ENCODE results near the gene POU3F1. TPM values are rescaled to one million over a fixed set of nuclear protein-coding genes. Genes with fewer than 3 reads are reported as not detected.

POU3F1 gene
- total RNA-seq, 1 donor from 2014 or later: 0.19 TPM

DNA sequence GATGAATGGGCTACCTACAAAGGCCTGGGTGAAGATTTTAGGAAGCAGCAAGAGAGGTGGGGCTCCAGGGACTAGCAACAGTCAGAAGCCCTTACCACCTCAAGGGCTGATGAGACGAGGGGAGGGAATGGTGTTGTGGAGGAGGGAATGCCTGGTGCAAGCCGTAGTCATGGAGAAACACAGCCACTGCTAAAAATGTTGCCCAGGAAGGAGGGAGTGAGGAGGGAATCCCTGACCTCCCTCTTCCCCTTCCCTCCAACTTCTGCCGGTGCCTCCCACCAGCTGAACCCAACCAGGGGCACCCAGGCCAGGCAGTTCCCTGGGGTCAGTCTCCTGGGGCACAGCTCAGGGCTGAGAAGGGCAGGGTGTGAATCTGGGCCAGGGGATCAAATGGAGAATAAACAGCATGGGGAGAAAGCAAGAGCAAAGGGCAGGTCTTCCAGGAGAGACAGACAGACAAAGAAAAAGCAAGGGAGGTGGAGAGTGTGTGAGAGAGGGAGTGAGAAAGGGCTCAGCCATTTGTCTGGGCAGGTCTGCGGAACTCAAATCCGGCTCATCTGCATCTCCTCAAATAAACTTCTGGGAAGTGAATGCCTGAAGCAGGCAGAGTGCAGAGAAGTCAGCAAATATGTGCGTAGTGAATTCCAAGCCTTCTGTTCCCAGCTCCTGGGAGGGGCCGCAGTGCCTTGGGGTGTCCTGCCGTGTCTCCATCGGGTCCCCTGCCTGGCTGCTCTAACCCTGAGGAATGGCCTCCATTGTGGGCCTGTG is 27.1 kb upstream of the POU3F1 start:
- no peak for DNase-seq (ENCODE audit: low spot score)

DNA sequence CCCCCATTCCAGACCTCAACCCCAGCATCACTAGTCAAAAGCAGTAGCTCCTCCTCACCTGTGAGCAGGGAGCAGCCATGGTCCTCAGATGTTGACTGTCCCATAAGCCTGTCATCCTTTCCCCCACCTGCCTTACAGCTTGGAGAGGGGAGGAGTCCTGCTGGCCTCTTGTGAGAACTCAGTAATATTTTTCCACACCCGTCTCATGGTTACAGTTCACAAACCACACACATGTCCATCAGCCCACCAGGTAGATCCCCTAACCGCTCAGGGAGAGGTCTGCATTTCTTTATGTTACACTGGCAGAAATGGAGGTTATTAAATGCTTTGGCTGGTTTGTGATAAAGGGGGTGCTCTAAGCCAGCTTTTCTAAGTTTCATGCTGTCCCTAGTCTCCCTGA is 26.3 kb upstream of the POU3F1 start:
- no peak for DNase-seq (ENCODE audit: low spot score)

DNA sequence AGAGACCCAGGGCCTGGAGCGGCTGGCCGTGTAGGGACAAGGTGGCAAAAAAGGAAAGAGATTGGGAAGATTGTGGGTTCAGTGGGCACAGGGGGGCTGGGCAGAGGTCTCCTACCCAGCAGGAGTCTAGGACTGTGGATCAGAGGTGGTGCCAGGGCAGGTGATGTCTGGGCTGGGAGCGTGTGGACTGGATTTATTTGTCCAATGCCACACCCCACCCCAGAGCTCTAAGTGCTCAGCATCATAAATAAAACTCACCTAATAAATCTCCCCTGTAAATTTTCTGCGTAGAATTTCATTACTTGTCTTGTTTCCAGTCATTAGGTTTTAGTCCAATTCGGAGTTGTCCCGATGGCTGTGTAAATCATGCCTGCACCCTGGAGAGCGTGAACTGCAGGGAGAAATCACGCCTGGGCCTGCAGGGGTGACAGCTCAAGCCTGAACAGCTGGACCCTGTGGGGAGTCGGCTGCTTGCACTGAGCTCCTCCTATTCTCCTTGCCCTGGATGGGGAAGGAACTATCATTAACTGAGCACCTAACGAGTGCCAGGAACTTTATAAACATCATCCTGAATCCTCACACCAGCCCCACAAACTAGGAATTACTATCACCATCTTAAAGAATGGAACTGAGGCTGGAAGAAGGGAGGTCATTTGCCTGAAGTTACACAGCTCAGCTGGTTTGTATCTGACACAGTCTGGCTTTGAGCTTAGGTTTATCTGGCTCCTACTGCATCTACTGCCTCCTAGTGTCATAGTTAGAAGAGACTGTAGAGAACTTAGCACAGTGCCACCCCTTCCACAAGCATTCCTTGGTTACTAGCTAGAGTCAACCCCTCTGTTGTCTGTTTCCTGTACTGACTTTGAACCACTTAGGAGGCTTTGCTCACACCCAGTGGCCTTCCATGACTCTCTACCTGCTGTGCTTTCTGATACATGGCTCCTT is 25.0 kb upstream of the POU3F1 start:
- DNase-seq (ENCODE audit: low spot score): no peak

GRCh38 chr1:38068980-38069340 is 22.4 kb upstream of the POU3F1 start:
- DNase-seq (ENCODE audit: low spot score): no peak

DNA sequence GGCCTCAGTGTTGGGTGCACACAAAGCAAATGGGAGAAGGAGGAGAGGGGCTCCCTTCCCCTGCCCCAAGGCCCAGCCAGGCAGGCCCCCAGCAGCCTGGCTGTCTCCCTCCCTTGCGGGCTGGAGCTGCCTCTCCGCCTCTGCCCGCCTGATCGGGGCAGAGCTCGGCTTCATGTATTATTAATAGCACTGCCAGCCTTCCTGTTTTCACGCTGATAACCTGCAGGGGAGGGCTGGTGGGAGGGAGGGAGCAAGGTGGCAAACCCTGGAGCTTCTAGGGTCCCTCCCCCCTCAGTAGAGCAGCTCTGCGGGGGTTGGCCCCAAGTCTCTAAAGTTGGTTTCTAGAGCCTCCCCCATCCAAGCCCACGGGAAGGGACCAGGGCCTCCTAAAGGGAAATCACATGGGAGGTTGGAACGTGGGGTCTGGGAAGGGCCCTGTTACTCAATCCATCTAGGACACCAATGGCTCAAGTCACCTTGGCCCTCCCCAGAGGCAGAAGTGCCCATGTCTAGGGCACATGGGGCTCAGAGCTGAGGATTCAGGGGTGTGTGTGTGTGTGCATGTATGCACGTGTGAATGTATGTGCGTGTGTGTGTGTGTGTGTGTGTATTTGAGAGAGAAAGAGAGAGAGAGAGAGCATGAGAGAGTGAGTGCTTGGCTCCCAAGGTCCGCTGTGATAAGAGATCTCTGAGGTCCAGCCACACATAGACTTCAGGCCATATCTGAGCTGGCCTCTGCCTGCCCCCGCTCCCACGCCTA is 21.8 kb upstream of the POU3F1 start:
- DNase-seq (ENCODE audit: low spot score): no peak

GRCh38 chr1:38064197-38064903 is 17.8 kb upstream of the POU3F1 start:
- DNase-seq (ENCODE audit: low spot score): no peak

GRCh38 chr1:38063616-38064015 is 17.0 kb upstream of the POU3F1 start:
- no peak for DNase-seq (ENCODE audit: low spot score)

DNA sequence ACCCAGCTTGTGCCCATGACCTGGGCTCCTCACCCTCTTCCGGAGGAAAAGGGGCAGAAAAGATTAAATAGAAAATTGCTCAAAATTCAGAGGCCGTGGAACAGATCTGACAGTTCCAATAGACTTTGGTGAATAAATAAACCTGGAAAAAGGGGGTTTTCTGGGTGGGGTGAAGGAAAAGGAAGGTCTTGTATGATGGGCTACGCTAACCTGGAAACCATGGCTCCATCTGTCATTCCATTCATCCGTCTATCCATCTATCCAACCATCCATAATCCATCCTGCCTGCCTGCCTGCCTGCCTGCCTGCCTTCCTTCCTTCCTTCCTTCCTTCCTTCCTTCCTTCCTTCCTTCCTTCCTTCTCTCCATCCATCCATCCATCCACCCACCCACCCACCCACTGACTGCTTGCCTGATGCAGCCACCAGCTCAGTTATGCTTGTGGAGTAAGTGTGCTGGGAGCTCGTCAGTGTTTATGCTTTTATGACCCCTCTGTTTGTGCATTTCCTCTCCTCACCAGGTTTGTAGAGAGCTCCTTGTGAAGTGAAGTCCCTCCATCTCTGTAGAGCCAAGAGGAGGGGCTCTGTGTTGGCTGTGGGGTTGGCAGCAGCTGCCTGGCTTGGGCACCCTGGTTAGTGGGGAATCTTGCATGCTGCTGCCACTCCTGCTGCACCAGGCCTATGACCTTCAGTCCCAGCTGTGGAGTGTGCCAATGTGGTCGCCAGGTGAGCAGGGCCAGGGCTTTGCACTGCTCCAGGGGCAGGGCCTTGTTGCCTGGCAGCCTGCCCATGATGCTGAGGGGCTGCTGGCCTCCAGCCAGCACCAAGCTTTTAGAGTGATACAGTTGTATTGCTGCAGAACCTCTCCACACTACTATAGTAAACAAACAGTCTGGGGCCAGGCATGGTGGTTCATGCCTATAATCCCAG is 16.0 kb upstream of the POU3F1 start:
- no peak for DNase-seq (ENCODE audit: low spot score)

DNA sequence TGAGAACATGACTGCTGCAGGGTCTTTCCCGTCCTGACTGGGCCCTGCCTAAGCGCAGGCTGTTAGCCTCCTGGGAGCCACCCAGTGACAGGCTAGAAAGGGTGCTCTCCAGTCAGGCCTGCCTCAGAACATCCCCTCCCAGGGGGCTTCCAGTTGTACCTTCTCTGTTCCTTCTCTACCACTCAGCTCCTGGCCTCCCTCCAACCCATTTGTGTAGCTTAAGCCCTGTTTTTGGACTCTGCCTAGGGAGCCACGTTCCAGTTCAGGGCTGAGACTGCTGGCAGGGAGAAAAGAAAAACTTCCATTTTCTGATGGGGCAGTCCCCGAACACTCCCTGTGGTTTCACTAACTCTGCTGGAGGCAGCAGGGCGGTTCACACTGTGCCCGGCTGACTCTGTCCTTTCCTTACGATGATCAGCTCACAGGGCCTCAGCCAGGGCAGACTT is 15.3 kb upstream of the POU3F1 start:
- DNase-seq (ENCODE audit: low spot score): no peak

- DNase-seq (ENCODE audit: low spot score): no peak
Observed at GRCh38 chr1:38061290-38061689, 14.7 kb upstream of the POU3F1 start.

GRCh38 chr1:38060498-38060897 is 13.9 kb upstream of the POU3F1 start:
- no peak for DNase-seq (ENCODE audit: low spot score)

DNA sequence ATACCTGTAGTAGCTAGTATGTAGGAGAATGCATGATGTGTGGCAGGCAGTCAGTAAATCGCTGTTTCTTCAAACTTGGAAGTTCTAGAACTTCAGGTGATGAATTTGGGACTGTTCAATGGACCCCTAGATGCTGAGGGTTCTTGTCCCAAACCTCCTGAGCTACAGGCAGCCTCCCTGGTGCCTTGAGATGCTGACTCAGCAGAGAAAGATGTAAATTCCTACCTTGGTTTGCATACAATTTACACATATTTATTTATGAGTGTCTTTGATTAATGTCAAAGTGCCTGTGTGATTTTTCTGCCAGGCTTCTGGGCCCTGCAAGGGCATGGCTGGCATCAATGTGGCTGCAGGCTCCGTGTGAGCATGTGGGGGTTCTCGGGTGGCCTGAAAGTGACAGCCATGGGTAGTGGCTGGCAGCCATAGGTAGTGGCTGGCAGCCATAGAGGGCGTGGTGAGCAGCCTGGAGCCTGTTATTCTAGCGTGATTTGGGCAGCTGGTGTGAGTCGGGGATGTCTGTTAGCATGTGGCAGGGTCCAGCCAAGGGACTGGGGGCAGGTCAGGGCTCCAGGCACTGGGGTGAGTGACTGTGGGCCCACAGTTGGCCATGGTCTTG is 13.2 kb upstream of the POU3F1 start:
- DNase-seq (ENCODE audit: low spot score): no peak

- DNase-seq (ENCODE audit: low spot score): no peak
Observed at GRCh38 chr1:38055965-38056364, 9.4 kb upstream of the POU3F1 start.

DNA sequence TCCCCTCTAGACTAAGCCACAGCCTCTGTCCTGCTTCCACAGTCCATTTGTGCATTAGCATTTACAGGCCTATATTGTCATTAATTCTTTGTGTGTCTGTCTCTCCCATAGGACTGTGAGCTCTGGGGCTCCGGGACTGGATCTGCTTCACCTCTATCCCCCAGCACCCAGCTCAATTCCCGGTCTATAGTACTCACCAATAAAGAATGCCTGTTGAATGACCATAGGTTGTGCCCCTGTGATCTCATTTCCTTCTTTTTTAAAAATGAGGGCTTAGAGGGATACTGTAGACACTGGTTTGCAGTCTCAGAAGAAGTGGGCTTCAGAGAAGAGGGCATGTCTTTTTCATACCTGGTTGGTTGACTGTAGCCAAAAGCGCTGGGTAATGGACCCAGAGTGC is 8.8 kb upstream of the POU3F1 start:
- DNase-seq (ENCODE audit: low spot score): no peak

GRCh38 chr1:38053416-38054091 is 7.0 kb upstream of the POU3F1 start:
- DNase-seq (ENCODE audit: low spot score): no peak

DNA sequence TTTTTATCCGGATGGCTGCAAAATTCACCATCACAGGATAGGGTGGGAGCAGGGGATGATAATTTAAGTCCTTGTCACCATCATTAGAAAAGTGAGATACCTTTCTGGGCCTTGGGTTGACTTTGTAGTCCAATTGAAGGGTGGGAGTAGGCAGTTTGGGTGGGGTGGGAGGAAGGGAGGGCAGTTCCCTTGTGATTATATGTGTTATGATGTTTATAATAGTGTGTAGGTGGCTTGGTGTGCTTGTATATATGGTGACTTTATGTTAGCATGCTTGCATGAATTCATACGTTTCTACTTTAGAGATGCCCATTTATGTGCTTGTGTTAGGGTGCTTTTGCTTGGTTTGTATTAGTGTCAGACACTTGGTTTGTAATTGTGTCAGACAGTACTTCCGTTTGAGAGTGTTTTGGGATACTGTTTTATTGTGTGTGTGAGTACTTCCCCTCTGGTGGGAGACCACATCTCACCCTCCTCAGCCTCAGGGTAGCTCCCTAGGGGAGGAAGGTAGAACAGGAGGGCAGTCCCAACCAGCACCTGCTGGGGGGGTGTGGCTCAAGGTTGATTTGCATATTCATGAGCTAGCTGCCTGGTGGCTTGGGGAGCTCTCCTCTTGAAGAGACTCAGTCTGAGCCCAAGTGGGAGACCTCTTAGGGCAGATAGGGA is 6.3 kb upstream of the POU3F1 start:
- no peak for DNase-seq (ENCODE audit: low spot score)

- DNase-seq (ENCODE audit: low spot score): no peak
Observed at GRCh38 chr1:38051079-38051543, 4.5 kb upstream of the POU3F1 start.

- DNase-seq (ENCODE audit: low spot score): no peak
Observed at GRCh38 chr1:38050397-38051078, 3.9 kb upstream of the POU3F1 start.

All from mesenteric fat pad (tissue), 1 donor.